BE2C (cell line): Measurements from ENCODE around the gene TIMP2.
A peak's percentile ranks its signal among the peaks of the same experiment; 100 is the strongest.

ENCODE experiments used
- DNase-seq: peaks from one replicate; pipeline ENCODE4 v3.0.0-alpha.2; 2020
- H3K27me3 ChIP-seq: fragments of 250-450 bp; sonication (Bioruptor Pico); 2 replicates; pipeline ENCODE4 v1.5.1; 2020; ENCODE audit warnings: mild to moderate bottlenecking
- H3K36me3 ChIP-seq: fragments of 250-450 bp; sonication (Bioruptor Pico); 2 replicates; pipeline ENCODE4 v1.5.1; 2020; ENCODE audit warnings: mild to moderate bottlenecking
- H3K4me1 ChIP-seq: fragments of 250-450 bp; sonication (Bioruptor Pico); 2 replicates; pipeline ENCODE4 v1.5.1; 2020
- H3K4me3 ChIP-seq: 2 replicates; pipeline ENCODE4 v1.5.1; 2011; ENCODE audit warnings: low read depth, low read length
- H3K9me3 ChIP-seq: fragments of 250-450 bp; sonication (Bioruptor Pico); 2 replicates; pipeline ENCODE4 v1.5.1; 2020
- CTCF ChIP-seq: IDR thresholded peaks from 2 replicates; pipeline ENCODE4 v1.5.1; 2012; ENCODE audit warnings: mild to moderate bottlenecking, low read depth, low read length

The TIMP2 gene

DNA sequence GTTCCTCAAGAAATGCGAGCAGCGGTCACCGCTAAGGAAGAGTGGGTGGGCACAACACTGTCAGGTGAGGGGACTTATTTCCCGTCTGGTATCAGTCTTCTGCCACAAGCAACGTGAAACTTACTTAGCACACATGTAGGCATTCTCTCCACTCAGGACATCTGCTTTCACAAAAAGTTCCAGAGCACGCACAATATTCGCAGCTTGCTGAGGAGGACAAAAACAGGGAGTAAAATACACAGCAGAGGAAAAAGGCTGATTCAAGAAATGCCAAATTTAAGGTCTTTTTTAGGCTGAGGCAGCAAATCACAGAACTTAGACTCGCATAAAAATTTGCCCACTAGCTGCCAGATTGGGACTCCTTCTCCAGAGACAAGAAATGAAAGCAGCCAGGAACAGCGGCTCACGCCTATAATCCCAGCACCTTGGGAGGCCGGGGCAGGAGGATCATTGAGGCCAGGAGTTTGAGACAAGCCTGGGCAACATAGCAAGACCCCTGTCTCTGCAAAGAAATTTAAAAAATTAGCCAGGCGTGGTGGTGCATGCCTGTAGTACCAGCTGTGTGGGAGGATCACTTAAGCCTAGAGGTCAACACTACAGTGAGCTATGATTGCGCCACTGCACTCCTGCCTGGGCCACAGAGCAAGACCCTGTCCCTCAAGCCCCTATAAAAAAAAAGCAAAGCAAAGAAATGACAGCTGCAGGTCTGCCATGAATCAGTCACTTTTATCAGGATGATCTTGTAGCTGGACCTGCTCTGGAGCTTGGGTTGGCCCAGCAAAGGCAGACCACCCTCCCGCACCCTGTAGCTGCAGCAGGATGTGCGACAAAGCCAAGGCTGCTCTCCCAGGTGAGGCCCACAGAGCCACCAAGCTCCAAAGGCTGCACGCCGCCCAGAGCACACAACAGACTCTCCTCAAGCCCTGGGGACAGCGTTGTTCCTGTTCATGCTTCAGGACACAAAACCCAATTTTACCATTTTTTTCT lies 105.1 kb downstream of the TIMP2 start:
- H3K9me3 ChIP-seq, result no peaks in the 10 kb centered on the region
- H3K36me3 ChIP-seq, result peaks cover 87% of the 10 kb centered on the region

GRCh38 chr17:78819402-78819801 lies 105.8 kb downstream of the TIMP2 start:
- no peak for TF ChIP-seq CTCF
- H3K4me3 ChIP-seq, result no peak overlapping the region
- H3K27me3 ChIP-seq, result no peaks in the 10 kb centered on the region
- H3K4me1 ChIP-seq, result peaks cover 13% of the 10 kb centered on the region
- H3K9me3 ChIP-seq, result no peaks in the 10 kb centered on the region
- peaks cover 88% of the 10 kb centered on the region for H3K36me3 ChIP-seq
- no peak for DNase-seq

More for the DNA sequence above, 105.1 kb downstream of the TIMP2 start:
- TF ChIP-seq CTCF, result no peak
- peak; percentile 47 for DNase-seq
- H3K4me1 ChIP-seq, result peaks cover 13% of the 10 kb centered on the region
- no peaks in the 10 kb centered on the region for H3K27me3 ChIP-seq
- no peak overlapping the region for H3K4me3 ChIP-seq

DNA sequence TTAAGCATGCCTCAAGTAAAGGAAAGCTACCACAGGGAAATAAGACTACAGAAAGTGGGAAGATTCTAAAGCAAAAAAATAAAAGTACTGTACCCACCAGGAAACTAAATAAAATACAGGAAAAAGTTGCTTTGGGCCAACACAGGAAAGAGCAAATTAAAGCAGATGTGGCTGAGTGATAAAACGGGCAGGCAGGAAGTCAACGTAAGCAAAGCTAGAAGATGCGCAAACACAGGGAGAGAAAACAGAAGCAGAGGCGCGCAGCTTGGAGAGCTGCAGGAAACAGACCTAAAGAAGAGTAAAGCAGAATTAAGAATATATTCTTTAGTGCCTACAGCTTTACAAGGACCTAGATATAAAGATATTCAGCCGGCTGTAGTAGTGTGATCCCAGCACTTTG lies 106.3 kb downstream of the TIMP2 start:
- H3K9me3 ChIP-seq, result no peaks in the 10 kb centered on the region
- H3K27me3 ChIP-seq, result no peaks in the 10 kb centered on the region
- no peak overlapping the region for H3K4me3 ChIP-seq
- peaks cover 13% of the 10 kb centered on the region for H3K4me1 ChIP-seq
- no peak for DNase-seq
- H3K36me3 ChIP-seq, result peaks cover 89% of the 10 kb centered on the region
- TF ChIP-seq CTCF, result no peak

DNA sequence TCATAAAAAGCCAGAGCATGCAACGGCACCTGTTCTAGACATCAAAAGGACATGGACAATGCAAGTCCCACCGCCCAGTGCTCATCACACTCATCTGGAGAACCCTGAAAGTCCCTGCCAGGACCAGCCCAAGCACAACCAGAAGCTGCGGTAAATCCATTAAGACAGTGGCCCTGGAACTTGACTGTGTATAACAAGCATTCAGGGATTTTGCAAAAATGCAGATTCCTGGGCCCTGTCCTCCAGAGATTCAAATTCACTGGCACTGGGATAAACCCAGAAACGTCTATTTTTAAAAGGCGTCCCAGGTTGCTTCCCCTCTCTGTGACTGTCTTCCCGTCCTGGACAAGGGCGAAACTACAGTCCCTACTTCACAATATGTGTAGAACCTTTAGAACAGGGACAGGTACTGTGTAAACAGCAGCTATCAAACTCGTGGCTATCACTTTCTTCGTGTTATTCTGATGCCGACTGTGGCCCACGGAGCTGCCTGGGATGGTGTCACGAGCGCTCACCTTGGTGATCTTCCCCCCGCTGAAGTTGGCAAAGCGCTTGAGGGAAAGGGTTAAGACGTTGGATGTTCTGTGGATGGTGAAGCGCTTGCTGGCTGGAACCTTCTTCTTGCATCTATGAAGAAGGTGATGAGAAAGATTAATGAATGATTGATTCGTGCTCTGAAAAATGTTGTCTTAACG lies 106.9 kb downstream of the TIMP2 start:
- H3K36me3 ChIP-seq, result peaks cover 92% of the 10 kb centered on the region
- no peaks in the 10 kb centered on the region for H3K27me3 ChIP-seq
- no peak for DNase-seq
- TF ChIP-seq CTCF, result no peak
- H3K4me3 ChIP-seq, result no peak overlapping the region
- peaks cover 13% of the 10 kb centered on the region for H3K4me1 ChIP-seq
- H3K9me3 ChIP-seq, result no peaks in the 10 kb centered on the region

GRCh38 chr17:78817123-78817522 lies 108.1 kb downstream of the TIMP2 start:
- no peak for DNase-seq
- peaks cover 94% of the 10 kb centered on the region for H3K36me3 ChIP-seq
- TF ChIP-seq CTCF, result no peak
- H3K27me3 ChIP-seq, result no peaks in the 10 kb centered on the region
- H3K4me3 ChIP-seq, result no peak overlapping the region
- H3K4me1 ChIP-seq, result peaks cover 10% of the 10 kb centered on the region; the same call in 1 of the 2 replicates
- H3K9me3 ChIP-seq, result no peaks in the 10 kb centered on the region
